A549 (cell line): ENCODE data around the gene WSB2. TPM values are rescaled to one million over a fixed set of nuclear protein-coding genes. Genes with fewer than 3 reads are reported as not detected.

Experiments used
- ATAC-seq, 2 experiments: fragments of 200-7000 bp in 1 of 2; fragments of >200 bp in 1 of 2; cut with Nextera tagmentation in 1 of 2; cut with Tn5 transposase in 1 of 2; 3 replicates each; pipeline versions ENCODE4 v1.8.0 to v1.9.1; 2018 to 2020; ENCODE audit warnings: mild to moderate bottlenecking in 1 of 2, moderate library complexity in 1 of 2
- CTCF ChIA-PET: fragments of 300-600 bp; sonication (Branson Sonifier 250); formaldehyde crosslinking; extraction: SDS; loops from one replicate; lab custom pipeline; 2021; ENCODE audit warnings: antibody characterized with exemption, inconsistent platforms; lab: Yijun Ruan, JAX
- POLR2A ChIA-PET: fragments of 350-600 bp; formaldehyde crosslinking; extraction: SDS; loops from one replicate; lab custom pipeline; 2021; ENCODE audit warnings: antibody characterized with exemption, inconsistent platforms; lab: Yijun Ruan, JAX
- DNase-seq, 2 experiments: peaks; one replicate each; pipeline versions ENCODE4 v3.0.0 to v3.0.0-alpha.2; 2011 to 2016; ENCODE audit warnings: low read depth in 1 of 2, low spot score in 1 of 2
- FAIRE-seq: peaks from 2 replicates; lab custom pipeline; 2011; peaks lifted over from hg19 to GRCh38; lab: Jason Lieb, UNC
- H3K27ac ChIP-seq, 2 experiments: fragments of >200 bp; sonication (Bioruptor Twin); formaldehyde crosslinking; 3 replicates each; pipeline ENCODE4 v1.5.1; 2016 to 2017
- H3K4me1 ChIP-seq: fragments of >200 bp; sonication (Bioruptor Twin); formaldehyde crosslinking; 3 replicates; pipeline ENCODE4 v1.6.1; 2016
- H3K4me2 ChIP-seq: fragments of >200 bp; sonication (Bioruptor Twin); formaldehyde crosslinking; 3 replicates; pipeline ENCODE4 v1.6.1; 2016
- H3K4me3 ChIP-seq: fragments of >200 bp; sonication (Bioruptor Twin); formaldehyde crosslinking; 3 replicates; pipeline ENCODE4 v1.5.1; 2016
- H3K9me3 ChIP-seq: fragments of >200 bp; sonication (Bioruptor Twin); formaldehyde crosslinking; 3 replicates; pipeline ENCODE4 v1.6.1; 2016
- EHF ChIP-seq: fragments of 250-450 bp; sonication (Bioruptor Pico); IDR thresholded peaks from 2 replicates; pipeline ENCODE4 v1.5.0; 2020; ENCODE audit warnings: mild to moderate bottlenecking
- FOSB ChIP-seq: fragments of 250-450 bp; sonication (Bioruptor Pico); IDR thresholded peaks from 2 replicates; pipeline ENCODE4 v1.5.0; 2020; ENCODE audit warnings: mild to moderate bottlenecking, moderate library complexity
- FOSL2 ChIP-seq, 2 experiments: fragments of 450-650 bp in 1 of 2; fragments of >200 bp in 1 of 2; sonication (Bioruptor Twin) in 1 of 2; formaldehyde crosslinking; IDR thresholded peaks; 2 replicates each; pipeline versions ENCODE4 v1.5.0 to v1.6.1; 2016 to 2020; ENCODE audit warnings: mild to moderate bottlenecking in 1 of 2, moderate library complexity in 1 of 2
- HDAC2 ChIP-seq: fragments of 200-600 bp; sonication (generic); IDR thresholded peaks from 2 replicates; pipeline ENCODE4 v1.6.1; 2016
- HEYL ChIP-seq: fragments of 250-450 bp; sonication (Bioruptor Pico); IDR thresholded peaks from 2 replicates; pipeline ENCODE4 v1.8.0; 2021; ENCODE audit warnings: mild to moderate bottlenecking, moderate library complexity
- HOXB5 ChIP-seq: fragments of 250-450 bp; sonication (Bioruptor Pico); IDR thresholded peaks from 2 replicates; pipeline ENCODE4 v1.5.0; 2020; ENCODE audit warnings: mild to moderate bottlenecking, moderate library complexity
- KDM5A ChIP-seq: fragments of 200-600 bp; sonication (generic); IDR thresholded peaks from 2 replicates; pipeline ENCODE4 v1.6.1; 2016; ENCODE audit warnings: antibody characterized with exemption, mild to moderate bottlenecking
- MAFK ChIP-seq: fragments of 450-650 bp; IDR thresholded peaks from 2 replicates; pipeline ENCODE4 v1.6.1; 2014; ENCODE audit not compliant: partially characterized antibody
- NPAS2 ChIP-seq: fragments of 250-450 bp; sonication (Bioruptor Pico); IDR thresholded peaks from 2 replicates; pipeline ENCODE4 v1.8.0; 2022; ENCODE audit warnings: mild to moderate bottlenecking, moderate library complexity, borderline replicate concordance
- NR3C1 ChIP-seq: fragments of >200 bp; sonication (Bioruptor Twin); formaldehyde crosslinking; IDR thresholded peaks from 3 replicates; pipeline ENCODE4 v1.6.1; 2017
- RFX5 ChIP-seq: fragments of 450-650 bp; IDR thresholded peaks from 2 replicates; pipeline ENCODE4 v1.7.1; 2014; ENCODE audit warnings: antibody characterized with exemption, mild to moderate bottlenecking, moderate library complexity
- RNF2 ChIP-seq: fragments of 200-600 bp; sonication (generic); IDR thresholded peaks from 2 replicates; pipeline ENCODE4 v1.6.1; 2016; ENCODE audit warnings: low read depth, mild to moderate bottlenecking, antibody characterized with exemption, moderate library complexity, borderline replicate concordance
- SMC3 ChIP-seq: fragments of >200 bp; sonication (Bioruptor Twin); formaldehyde crosslinking; IDR thresholded peaks from 3 replicates; pipeline ENCODE4 v1.6.1; 2018; ENCODE audit warnings: inconsistent platforms
- SREBF2 ChIP-seq: fragments of 450-650 bp; IDR thresholded peaks from 2 replicates; pipeline ENCODE4 v1.6.1; 2014; ENCODE audit warnings: mild to moderate bottlenecking, moderate library complexity
- ZC3H11A ChIP-seq: fragments of 450-650 bp; IDR thresholded peaks from 2 replicates; pipeline ENCODE4 v1.6.1; 2014; ENCODE audit warnings: antibody characterized with exemption, mild to moderate bottlenecking
- ZNF302 ChIP-seq: fragments of 250-450 bp; sonication (Bioruptor Pico); IDR thresholded peaks from 2 replicates; pipeline ENCODE4 v1.9.0; 2021; ENCODE audit warnings: inconsistent platforms, mild to moderate bottlenecking, moderate library complexity
- WGBS: methylation state at CpG from one replicate; pipeline ENCODE4 v1.1.6; 2017; ENCODE audit errors: missing lambda C conversion rate; 5-methylcytosine and 5-hydroxymethylcytosine counted together
- polyA plus RNA-seq, 4 experiments: library from polyadenylated mRNA; depleted of rRNA in 3 of 4; stranded (reverse); fragments of >200 nt; fragmentation: RNase III in 1 of 4; extraction: RNeasy Plus Mini Kit Qiagen cat#74134 plus additional on column Dnase treatment in 1 of 4; gene quantifications; 2 replicates in 3 of 4; 3 replicates in 1 of 4; pipeline ENCODE4 v1.2.3, GENCODE V29; 2011 to 2017
- TF ChIP-seq, protein P1 (sequence below): fragments of 250-450 bp; sonication (Bioruptor Pico); IDR thresholded peaks from 2 replicates; pipeline ENCODE4 v1.5.0; 2020; ENCODE audit warnings: low read depth, mild to moderate bottlenecking, moderate library complexity
- TF ChIP-seq, protein P2 (sequence below): IDR thresholded peaks from 2 replicates; pipeline ENCODE4 v1.6.1; 2012
- TF ChIP-seq, protein P3 (sequence below): IDR thresholded peaks from 2 replicates; pipeline ENCODE4 v1.6.1; 2012
- TF ChIP-seq, protein P4 (sequence below): fragments of >200 bp; sonication (Bioruptor Twin); formaldehyde crosslinking; IDR thresholded peaks from 3 replicates; pipeline ENCODE4 v1.6.1; 2016
- TF ChIP-seq, protein P5 (sequence below): fragments of 450-650 bp; IDR thresholded peaks from 2 replicates; pipeline ENCODE4 v1.6.1; 2014; ENCODE audit warnings: antibody characterized with exemption
- TF ChIP-seq, protein P6 (sequence below): fragments of 150-350 bp; IDR thresholded peaks from 2 replicates; pipeline ENCODE4 v1.6.1; 2014; ENCODE audit warnings: low read depth, mild to moderate bottlenecking, low read length

Gene WSB2
- polyA plus RNA-seq, 2 of the 4 experiments (the other 2 are of a cell fraction) = 40.5 to 93.5 TPM

DNA sequence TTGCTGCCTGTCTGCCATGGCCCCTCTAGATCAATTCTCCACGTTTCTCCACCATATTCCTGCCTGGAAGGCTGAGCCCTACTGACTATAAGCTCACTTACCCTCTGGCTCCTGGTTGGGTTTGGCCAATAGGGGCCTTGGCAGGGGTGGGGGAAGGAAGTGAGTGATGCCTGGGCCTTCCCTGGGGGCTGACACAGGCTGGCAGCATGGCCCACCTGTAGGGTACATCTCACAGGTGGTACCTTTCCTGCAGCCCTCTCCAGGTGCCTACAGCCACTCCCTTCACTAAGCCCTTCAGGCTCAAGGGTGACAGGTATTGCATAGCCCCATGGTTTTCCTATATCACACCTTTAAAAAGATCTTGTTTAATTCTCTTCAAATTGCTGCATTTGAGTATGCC, 40.9 kb downstream of the WSB2 start:
- 67% methylated on average over 1 of the region's 1 CpG for WGBS
- DNase-seq = no peak
- H3K9me3 ChIP-seq = no peaks in the 10 kb centered on the region
- POLR2A ChIA-PET = no interaction called here
- H3K4me3 ChIP-seq = no peak overlapping the region
- TF ChIP-seq RNF2 = no peak
- TF ChIP-seq, protein P1, sequence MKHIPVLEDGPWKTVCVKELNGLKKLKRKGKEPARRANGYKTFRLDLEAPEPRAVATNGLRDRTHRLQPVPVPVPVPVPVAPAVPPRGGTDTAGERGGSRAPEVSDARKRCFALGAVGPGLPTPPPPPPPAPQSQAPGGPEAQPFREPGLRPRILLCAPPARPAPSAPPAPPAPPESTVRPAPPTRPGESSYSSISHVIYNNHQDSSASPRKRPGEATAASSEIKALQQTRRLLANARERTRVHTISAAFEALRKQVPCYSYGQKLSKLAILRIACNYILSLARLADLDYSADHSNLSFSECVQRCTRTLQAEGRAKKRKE (CRISPR knock-in tag) = no peak
- TF ChIP-seq, all 56 proteins: peak for 0
- CTCF ChIA-PET = interaction anchor here (1.0 to 4.2 kb wide), 4 partner anchors 9 to 163 kb away, joined by 3 to 20 read pairs (median 6); no protein-coding TSS in a partner anchor
- H3K27ac ChIP-seq = no peak overlapping the region
- FAIRE-seq (no peak), ATAC-seq (no peak)
- no peak overlapping the region for H3K4me2 ChIP-seq
- peaks cover 16% of the 10 kb centered on the region for H3K4me1 ChIP-seq

DNA sequence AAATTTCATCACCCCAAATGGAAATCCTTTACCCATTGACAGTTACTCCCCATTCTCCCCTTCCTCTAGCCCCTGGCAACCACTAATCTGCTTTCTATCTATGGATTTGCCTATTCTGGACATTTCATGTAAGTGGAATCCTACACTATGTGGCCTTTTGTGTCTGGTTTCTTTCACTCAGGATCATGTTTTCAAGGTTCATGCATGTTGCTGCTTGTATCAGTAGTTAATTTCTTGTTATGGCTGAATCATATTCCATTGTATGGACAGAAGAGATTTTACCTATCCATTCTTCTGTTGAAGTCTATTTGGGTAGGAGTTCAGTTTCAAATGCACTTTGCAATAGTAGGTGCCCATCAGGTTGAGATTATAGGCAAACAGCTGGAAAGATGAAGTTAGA, 43.1 kb downstream of the WSB2 start:
- Histone ChIP-seq H3K27ac (no peak overlapping the region), H3K4me3 (0 out of 3 replicates have a peak overlapping the region, but pooled peaks have one; percentile 83), H3K4me1 (peaks cover 16% of the 10 kb centered on the region), H3K4me2 (peak overlapping the region; percentile 90), H3K9me3 (no peaks in the 10 kb centered on the region)
- ATAC-seq = no peak
- FAIRE-seq = no peak
- ChIA-PET CTCF (interaction anchor here (0.7 to 3.1 kb wide), 2 partner anchors 17 to 143 kb away, joined by 5 to 28 read pairs; no protein-coding TSS in a partner anchor), POLR2A (no interaction called here)
- DNase-seq = no peak
- no peak for TF ChIP-seq NR3C1
- TF ChIP-seq, protein P2, sequence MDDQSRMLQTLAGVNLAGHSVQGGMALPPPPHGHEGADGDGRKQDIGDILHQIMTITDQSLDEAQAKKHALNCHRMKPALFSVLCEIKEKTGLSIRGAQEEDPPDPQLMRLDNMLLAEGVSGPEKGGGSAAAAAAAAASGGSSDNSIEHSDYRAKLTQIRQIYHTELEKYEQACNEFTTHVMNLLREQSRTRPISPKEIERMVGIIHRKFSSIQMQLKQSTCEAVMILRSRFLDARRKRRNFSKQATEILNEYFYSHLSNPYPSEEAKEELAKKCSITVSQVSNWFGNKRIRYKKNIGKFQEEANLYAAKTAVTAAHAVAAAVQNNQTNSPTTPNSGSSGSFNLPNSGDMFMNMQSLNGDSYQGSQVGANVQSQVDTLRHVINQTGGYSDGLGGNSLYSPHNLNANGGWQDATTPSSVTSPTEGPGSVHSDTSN = no peak
- no peak for TF ChIP-seq FOSB (CRISPR knock-in tag)
- TF ChIP-seq, protein P3, sequence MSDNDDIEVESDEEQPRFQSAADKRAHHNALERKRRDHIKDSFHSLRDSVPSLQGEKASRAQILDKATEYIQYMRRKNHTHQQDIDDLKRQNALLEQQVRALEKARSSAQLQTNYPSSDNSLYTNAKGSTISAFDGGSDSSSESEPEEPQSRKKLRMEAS = no peak
- TF ChIP-seq SMC3 = no peak
- no peak for TF ChIP-seq NPAS2 (CRISPR knock-in tag)
- TF ChIP-seq SREBF2 = no peak
- TF ChIP-seq, protein P4, sequence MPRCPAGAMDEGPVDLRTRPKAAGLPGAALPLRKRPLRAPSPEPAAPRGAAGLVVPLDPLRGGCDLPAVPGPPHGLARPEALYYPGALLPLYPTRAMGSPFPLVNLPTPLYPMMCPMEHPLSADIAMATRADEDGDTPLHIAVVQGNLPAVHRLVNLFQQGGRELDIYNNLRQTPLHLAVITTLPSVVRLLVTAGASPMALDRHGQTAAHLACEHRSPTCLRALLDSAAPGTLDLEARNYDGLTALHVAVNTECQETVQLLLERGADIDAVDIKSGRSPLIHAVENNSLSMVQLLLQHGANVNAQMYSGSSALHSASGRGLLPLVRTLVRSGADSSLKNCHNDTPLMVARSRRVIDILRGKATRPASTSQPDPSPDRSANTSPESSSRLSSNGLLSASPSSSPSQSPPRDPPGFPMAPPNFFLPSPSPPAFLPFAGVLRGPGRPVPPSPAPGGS = no peak
- TF ChIP-seq KDM5A = no peak
- no peak for TF ChIP-seq EHF (CRISPR knock-in tag)
- no peak for TF ChIP-seq FOSL2 (IDR thresholded peaks at IDR 0.05)
- TF ChIP-seq FOSL2 (CRISPR knock-in tag; IDR thresholded peaks at IDR 0.05) = no peak
- TF ChIP-seq ZC3H11A = no peak
- TF ChIP-seq, protein P5, sequence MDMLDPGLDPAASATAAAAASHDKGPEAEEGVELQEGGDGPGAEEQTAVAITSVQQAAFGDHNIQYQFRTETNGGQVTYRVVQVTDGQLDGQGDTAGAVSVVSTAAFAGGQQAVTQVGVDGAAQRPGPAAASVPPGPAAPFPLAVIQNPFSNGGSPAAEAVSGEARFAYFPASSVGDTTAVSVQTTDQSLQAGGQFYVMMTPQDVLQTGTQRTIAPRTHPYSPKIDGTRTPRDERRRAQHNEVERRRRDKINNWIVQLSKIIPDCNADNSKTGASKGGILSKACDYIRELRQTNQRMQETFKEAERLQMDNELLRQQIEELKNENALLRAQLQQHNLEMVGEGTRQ = no peak
- TF ChIP-seq MAFK = no peak

DNA sequence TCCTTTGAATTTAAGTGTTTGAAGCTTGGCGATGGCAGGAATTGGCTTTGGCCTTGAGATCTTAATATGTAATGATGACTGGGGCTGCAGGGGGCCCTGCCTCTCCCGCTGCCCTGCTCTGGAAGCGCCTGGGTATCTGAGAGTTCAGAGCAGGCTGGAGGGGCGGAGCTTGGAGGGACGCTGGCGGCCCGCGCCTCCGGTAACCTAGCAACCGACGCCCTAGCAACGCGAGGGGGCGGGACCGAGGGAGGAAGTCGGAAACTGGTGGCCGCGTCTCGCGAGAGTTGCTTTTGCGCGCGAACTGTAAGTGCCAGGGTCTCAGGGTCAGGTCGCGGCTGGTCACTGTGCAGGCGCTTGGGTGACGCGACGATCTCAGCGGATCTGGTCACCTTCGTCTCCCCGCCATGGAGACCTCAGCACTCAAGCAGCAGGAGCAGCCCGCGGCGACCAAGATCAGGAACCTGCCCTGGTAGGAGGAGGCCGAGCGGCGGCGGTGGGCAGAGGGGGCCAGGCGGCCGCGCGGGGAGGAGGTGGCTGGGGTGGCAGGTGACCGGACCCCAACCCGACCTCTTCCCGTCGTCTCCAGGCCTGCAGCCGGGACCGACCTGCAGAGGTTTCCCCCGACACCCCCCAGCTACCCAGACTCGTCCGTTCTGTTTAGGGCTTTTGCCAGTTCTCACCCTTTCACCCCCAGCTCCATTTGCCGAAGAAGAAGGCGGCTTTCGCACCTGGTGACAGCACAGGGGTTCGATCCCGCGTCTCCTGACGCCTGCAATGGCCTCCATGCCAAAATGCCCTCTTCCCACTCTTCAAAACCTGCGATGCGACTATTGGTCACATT, 44.3 kb downstream of the WSB2 start, which contains the start of gene RFC5:
RFC5 (plus strand) TSS at position 280 of the 841 bp plus-strand sequence; CDS start at position 405, 125 bp downstream.
- Histone ChIP-seq H3K9me3 (no peaks in the 10 kb centered on the region), H3K4me3 (peak within 1 kb of the TSS; percentile 83), H3K4me2 (peak within 1 kb of the TSS; percentile 90), H3K27ac (peak within 1 kb of the TSS; percentile 79 to 88), H3K4me1 (peaks cover 16% of the 10 kb centered on the region)
- ATAC-seq = peak; percentile 96 to 98
- ChIA-PET POLR2A (interaction anchor here (0.6 to 1.1 kb wide), 4 partner anchors 13 to 67 kb away, joined by 3 to 5 read pairs (median 4); partner anchors contain the start of gene WSB2), CTCF (interaction anchor here (0.7 to 3.1 kb wide), 4 partner anchors 12 to 147 kb away, joined by 3 to 28 read pairs (median 5); no protein-coding TSS in a partner anchor)
- no peak for FAIRE-seq
- under 1% methylated on average over 40 of the region's 61 CpGs for WGBS
- peak; percentile 95 to 98 for DNase-seq
- 0 out of 2 replicates have a peak, but pooled peaks have one; percentile 53 for TF ChIP-seq RFX5
- no peak for TF ChIP-seq NR3C1
- TF ChIP-seq ZNF302 (CRISPR knock-in tag) = no peak
- TF ChIP-seq HDAC2 = peak; percentile 73; the same call in 1 of the 2 replicates
- no peak for TF ChIP-seq HOXB5 (CRISPR knock-in tag)
- no peak for TF ChIP-seq FOSB (CRISPR knock-in tag)
- TF ChIP-seq, protein P6, sequence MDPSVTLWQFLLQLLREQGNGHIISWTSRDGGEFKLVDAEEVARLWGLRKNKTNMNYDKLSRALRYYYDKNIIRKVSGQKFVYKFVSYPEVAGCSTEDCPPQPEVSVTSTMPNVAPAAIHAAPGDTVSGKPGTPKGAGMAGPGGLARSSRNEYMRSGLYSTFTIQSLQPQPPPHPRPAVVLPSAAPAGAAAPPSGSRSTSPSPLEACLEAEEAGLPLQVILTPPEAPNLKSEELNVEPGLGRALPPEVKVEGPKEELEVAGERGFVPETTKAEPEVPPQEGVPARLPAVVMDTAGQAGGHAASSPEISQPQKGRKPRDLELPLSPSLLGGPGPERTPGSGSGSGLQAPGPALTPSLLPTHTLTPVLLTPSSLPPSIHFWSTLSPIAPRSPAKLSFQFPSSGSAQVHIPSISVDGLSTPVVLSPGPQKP = no peak
- TF ChIP-seq HEYL (CRISPR knock-in tag) = no peak
- TF ChIP-seq KDM5A = peak; percentile 86
- TF ChIP-seq, protein P3 = peak; percentile 89
